Measurements from ENCODE around the gene MALL.

The MALL gene

GRCh38 chr2:110130757-110131156 lies 15.1 kb upstream of the MALL start:
- no peak for TF ChIP-seq CTCF (IDR thresholded peaks at IDR 0.05; ENCODE audit: control insufficient read depth, insufficient read depth, low read depth, low read length, missing control alignments)
- no peak overlapping the region for H3K4me3 ChIP-seq (ENCODE audit: control insufficient read depth, low read depth, low read length)

GRCh38 chr2:110126906-110127305 lies 11.3 kb upstream of the MALL start:
- no peak overlapping the region for H3K4me3 ChIP-seq (ENCODE audit: control insufficient read depth, low read depth, low read length)
- no peak for TF ChIP-seq CTCF (IDR thresholded peaks at IDR 0.05; ENCODE audit: control insufficient read depth, insufficient read depth, low read depth, low read length, missing control alignments)
- DNase-seq (ENCODE audit: low read depth): no peak

More at GRCh38 chr2:110130757-110131156, 15.1 kb upstream of the MALL start:
- no peak for DNase-seq (ENCODE audit: low read depth)

- no peak overlapping the region for H3K4me3 ChIP-seq (ENCODE audit: control insufficient read depth, low read depth, low read length)
- no peak for TF ChIP-seq CTCF (IDR thresholded peaks at IDR 0.05; ENCODE audit: control insufficient read depth, insufficient read depth, low read depth, low read length, missing control alignments)
- DNase-seq (ENCODE audit: low read depth): peak; percentile 50
Observed at GRCh38 chr2:110126086-110126773, 10.6 kb upstream of the MALL start.

- no peak overlapping the region for H3K4me3 ChIP-seq (ENCODE audit: control insufficient read depth, low read depth, low read length)
- no peak for DNase-seq (ENCODE audit: low read depth)
- TF ChIP-seq CTCF (IDR thresholded peaks at IDR 0.05; ENCODE audit: control insufficient read depth, insufficient read depth, low read depth, low read length, missing control alignments): no peak
Observed at GRCh38 chr2:110124939-110125691, 9.5 kb upstream of the MALL start.

GRCh38 chr2:110124038-110124825 lies 8.6 kb upstream of the MALL start:
- DNase-seq (ENCODE audit: low read depth): no peak

More at GRCh38 chr2:110124038-110124825, 8.6 kb upstream of the MALL start:
- no peak for TF ChIP-seq CTCF (IDR thresholded peaks at IDR 0.05; ENCODE audit: control insufficient read depth, insufficient read depth, low read depth, low read length, missing control alignments)
- no peak overlapping the region for H3K4me3 ChIP-seq (ENCODE audit: control insufficient read depth, low read depth, low read length)
